ENCODE data around the gene MAP3K14. TPM values are rescaled to one million over a fixed set of nuclear protein-coding genes. Genes with fewer than 3 reads are reported as not detected.

Gene MAP3K14
- polyA plus RNA-seq, 1 of the 3 experiments (the other 2 are of a cell fraction), result 11.9 TPM

DNA sequence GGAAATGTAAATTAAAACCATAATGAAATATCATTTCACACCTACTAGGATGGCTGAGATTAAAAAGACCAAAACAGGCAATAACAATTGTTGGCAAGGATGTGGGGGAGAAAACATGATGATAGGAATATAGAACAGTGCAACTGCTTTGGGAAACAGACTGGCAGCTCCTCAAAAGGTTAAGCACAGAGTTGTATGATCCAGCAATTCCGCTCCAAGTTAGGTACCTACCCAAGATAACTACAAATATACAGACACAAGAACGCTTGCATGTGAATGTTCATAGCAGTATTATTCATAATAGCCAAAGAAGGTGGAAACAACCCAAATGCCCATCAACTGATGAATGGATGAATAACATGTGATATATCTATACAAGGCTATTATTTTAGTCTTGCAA lies 35.0 kb upstream of the MAP3K14 start:
- Histone ChIP-seq H4K20me1 (ENCODE audit: insufficient read depth) (no peaks in the 10 kb centered on the region), H3K36me3 (replicated peaks in 1 of 2; ENCODE audit: control insufficient read depth in 1 of 2, insufficient read depth in 2 of 2, low read length in 1 of 2) (no peaks in the 10 kb centered on the region), H3K4me2 (no peak overlapping the region), H3K9me2 (no peaks in the 10 kb centered on the region), H3K79me2 (ENCODE audit: insufficient read depth) (no peaks in the 10 kb centered on the region), H3F3A (replicated peaks; ENCODE audit: insufficient read depth) (no peaks in the 10 kb centered on the region), H3K9ac (no peak overlapping the region), H3K9me3 (peaks cover 7% of the 10 kb centered on the region), H3K27ac (ENCODE audit: low read depth in 2 of 2, low read length in 1 of 2) (no peak overlapping the region), H2AFZ (ENCODE audit: low read depth) (no peak overlapping the region), H3K4me1 (ENCODE audit: control insufficient read depth in 1 of 2, insufficient read depth in 2 of 2, low read depth in 1 of 2, low read length in 1 of 2) (no peaks in the 10 kb centered on the region), H3K27me3 (ENCODE audit: insufficient read depth) (no peaks in the 10 kb centered on the region), H3K4me3 (ENCODE audit: low read depth in 2 of 2, low read length in 1 of 2) (no peak overlapping the region)
- ChIA-PET POLR2A (no interaction called here), CTCF (no interaction called here)
- TF ChIP-seq TCF12 (IDR thresholded peaks at IDR 0.05) (no peak), MXI1 (IDR thresholded peaks at IDR 0.05; ENCODE audit: low read depth, low read length) (no peak), FOSL2 (IDR thresholded peaks at IDR 0.05; ENCODE audit: borderline replicate concordance, low read depth) (no peak), GABPA (IDR thresholded peaks at IDR 0.05; ENCODE audit: low read depth) (no peak), POLR2AphosphoS5 (IDR thresholded peaks at IDR 0.05; ENCODE audit: low read depth, low read length) (no peak), GATA2 (CRISPR knock-in tag; IDR thresholded peaks at IDR 0.05) (no peak)
- TF ChIP-seq, protein P1, sequence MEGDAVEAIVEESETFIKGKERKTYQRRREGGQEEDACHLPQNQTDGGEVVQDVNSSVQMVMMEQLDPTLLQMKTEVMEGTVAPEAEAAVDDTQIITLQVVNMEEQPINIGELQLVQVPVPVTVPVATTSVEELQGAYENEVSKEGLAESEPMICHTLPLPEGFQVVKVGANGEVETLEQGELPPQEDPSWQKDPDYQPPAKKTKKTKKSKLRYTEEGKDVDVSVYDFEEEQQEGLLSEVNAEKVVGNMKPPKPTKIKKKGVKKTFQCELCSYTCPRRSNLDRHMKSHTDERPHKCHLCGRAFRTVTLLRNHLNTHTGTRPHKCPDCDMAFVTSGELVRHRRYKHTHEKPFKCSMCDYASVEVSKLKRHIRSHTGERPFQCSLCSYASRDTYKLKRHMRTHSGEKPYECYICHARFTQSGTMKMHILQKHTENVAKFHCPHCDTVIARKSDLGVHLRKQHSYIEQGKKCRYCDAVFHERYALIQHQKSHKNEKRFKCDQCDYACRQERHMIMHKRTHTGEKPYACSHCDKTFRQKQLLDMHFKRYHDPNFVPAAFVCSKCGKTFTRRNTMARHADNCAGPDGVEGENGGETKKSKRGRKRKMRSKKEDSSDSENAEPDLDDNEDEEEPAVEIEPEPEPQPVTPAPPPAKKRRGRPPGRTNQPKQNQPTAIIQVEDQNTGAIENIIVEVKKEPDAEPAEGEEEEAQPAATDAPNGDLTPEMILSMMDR (IDR thresholded peaks at IDR 0.05), result no peak
- TF ChIP-seq, protein P2, sequence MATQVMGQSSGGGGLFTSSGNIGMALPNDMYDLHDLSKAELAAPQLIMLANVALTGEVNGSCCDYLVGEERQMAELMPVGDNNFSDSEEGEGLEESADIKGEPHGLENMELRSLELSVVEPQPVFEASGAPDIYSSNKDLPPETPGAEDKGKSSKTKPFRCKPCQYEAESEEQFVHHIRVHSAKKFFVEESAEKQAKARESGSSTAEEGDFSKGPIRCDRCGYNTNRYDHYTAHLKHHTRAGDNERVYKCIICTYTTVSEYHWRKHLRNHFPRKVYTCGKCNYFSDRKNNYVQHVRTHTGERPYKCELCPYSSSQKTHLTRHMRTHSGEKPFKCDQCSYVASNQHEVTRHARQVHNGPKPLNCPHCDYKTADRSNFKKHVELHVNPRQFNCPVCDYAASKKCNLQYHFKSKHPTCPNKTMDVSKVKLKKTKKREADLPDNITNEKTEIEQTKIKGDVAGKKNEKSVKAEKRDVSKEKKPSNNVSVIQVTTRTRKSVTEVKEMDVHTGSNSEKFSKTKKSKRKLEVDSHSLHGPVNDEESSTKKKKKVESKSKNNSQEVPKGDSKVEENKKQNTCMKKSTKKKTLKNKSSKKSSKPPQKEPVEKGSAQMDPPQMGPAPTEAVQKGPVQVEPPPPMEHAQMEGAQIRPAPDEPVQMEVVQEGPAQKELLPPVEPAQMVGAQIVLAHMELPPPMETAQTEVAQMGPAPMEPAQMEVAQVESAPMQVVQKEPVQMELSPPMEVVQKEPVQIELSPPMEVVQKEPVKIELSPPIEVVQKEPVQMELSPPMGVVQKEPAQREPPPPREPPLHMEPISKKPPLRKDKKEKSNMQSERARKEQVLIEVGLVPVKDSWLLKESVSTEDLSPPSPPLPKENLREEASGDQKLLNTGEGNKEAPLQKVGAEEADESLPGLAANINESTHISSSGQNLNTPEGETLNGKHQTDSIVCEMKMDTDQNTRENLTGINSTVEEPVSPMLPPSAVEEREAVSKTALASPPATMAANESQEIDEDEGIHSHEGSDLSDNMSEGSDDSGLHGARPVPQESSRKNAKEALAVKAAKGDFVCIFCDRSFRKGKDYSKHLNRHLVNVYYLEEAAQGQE (IDR thresholded peaks at IDR 0.05; ENCODE audit: low read depth, low read length), result no peak
- DNase-seq, result no peak
- 91% methylated on average over 2 of the region's 2 CpGs for WGBS (ENCODE audit: low lambda C conversion rate)

DNA sequence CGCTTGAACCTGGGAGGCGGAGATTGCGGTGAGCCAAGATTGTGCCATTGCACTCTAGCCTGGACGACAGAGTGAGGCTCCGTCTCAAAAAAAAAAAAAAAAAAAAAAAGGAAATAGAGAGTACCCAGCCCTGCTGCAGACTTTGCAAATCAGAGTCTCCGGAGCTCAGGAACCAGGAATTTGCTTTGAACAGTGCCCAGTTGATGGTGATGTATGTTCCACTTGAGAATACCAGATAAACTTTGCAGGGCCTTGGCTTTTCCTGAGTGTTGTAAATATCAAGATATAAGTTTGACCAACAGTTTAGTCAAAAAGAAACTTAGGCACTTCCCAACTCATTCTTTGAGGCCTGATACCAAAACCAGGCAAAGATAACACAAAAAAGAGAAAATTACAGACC lies 30.6 kb upstream of the MAP3K14 start:
- no peaks in the 10 kb centered on the region for H3K27me3 ChIP-seq (ENCODE audit: insufficient read depth)
- H2AFZ ChIP-seq (ENCODE audit: low read depth), result no peak overlapping the region
- ChIA-PET POLR2A (no interaction called here), CTCF (interaction anchor here (0.6 kb wide), 1 partner anchor 38 kb away, joined by 3 read pairs; no protein-coding TSS in a partner anchor)
- no peak overlapping the region for H3K4me2 ChIP-seq
- H3K4me1 ChIP-seq (ENCODE audit: control insufficient read depth in 1 of 2, insufficient read depth in 2 of 2, low read depth in 1 of 2, low read length in 1 of 2), result peaks cover 0 to under 1% of the 10 kb centered on the region in 2 experiments; a peak in 1 of 4 replicates
- H3K36me3 ChIP-seq (replicated peaks in 1 of 2; ENCODE audit: control insufficient read depth in 1 of 2, insufficient read depth in 2 of 2, low read length in 1 of 2), result no peaks in the 10 kb centered on the region
- WGBS (ENCODE audit: low lambda C conversion rate), result 96% methylated on average over 6 of the region's 6 CpGs
- H3F3A ChIP-seq (replicated peaks; ENCODE audit: insufficient read depth), result no peaks in the 10 kb centered on the region
- H3K27ac ChIP-seq (ENCODE audit: low read depth in 2 of 2, low read length in 1 of 2), result no peak overlapping the region
- H4K20me1 ChIP-seq (ENCODE audit: insufficient read depth), result no peaks in the 10 kb centered on the region
- H3K79me2 ChIP-seq (ENCODE audit: insufficient read depth), result no peaks in the 10 kb centered on the region
- no peaks in the 10 kb centered on the region for H3K9me2 ChIP-seq
- no peak overlapping the region for H3K4me3 ChIP-seq (ENCODE audit: low read depth in 2 of 2, low read length in 1 of 2)
- H3K9me3 ChIP-seq, result peaks cover 7% of the 10 kb centered on the region
- TF ChIP-seq CHD2 (IDR thresholded peaks at IDR 0.05; ENCODE audit: low read length, partially characterized antibody), result no peak
- TF ChIP-seq SIN3A (IDR thresholded peaks at IDR 0.05; ENCODE audit: borderline replicate concordance, low read depth, low read length), result no peak
- TF ChIP-seq, protein P3, sequence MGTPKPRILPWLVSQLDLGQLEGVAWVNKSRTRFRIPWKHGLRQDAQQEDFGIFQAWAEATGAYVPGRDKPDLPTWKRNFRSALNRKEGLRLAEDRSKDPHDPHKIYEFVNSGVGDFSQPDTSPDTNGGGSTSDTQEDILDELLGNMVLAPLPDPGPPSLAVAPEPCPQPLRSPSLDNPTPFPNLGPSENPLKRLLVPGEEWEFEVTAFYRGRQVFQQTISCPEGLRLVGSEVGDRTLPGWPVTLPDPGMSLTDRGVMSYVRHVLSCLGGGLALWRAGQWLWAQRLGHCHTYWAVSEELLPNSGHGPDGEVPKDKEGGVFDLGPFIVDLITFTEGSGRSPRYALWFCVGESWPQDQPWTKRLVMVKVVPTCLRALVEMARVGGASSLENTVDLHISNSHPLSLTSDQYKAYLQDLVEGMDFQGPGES (IDR thresholded peaks at IDR 0.05; ENCODE audit: low read depth, low read length), result no peak
- TF ChIP-seq FOXJ3 (CRISPR knock-in tag; IDR thresholded peaks at IDR 0.05), result no peak
- no peak for TF ChIP-seq TAF1 (IDR thresholded peaks at IDR 0.05; ENCODE audit: borderline replicate concordance, low read depth, low read length)
- no peak for TF ChIP-seq RAD21 (IDR thresholded peaks at IDR 0.05; ENCODE audit: low read length)
- no peak for TF ChIP-seq EZH2phosphoT487 (IDR thresholded peaks at IDR 0.05; ENCODE audit: borderline replicate concordance, low read depth)
- TF ChIP-seq NRF1 (IDR thresholded peaks at IDR 0.05; ENCODE audit: low read depth, low read length), result no peak
- TF ChIP-seq, protein P4, sequence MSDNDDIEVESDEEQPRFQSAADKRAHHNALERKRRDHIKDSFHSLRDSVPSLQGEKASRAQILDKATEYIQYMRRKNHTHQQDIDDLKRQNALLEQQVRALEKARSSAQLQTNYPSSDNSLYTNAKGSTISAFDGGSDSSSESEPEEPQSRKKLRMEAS (IDR thresholded peaks at IDR 0.05; ENCODE audit: low read depth), result no peak
- H3K9ac ChIP-seq, result no peak overlapping the region
- DNase-seq, result no peak

Measured in SK-N-SH (cell line).